Occipital lobe (tissue), 2 donors: ENCODE data around the gene SUSD5. TPM values are rescaled to one million over a fixed set of nuclear protein-coding genes. Genes with fewer than 3 reads are reported as not detected.
"Not testable (repeated sequence)": the region's sequence is repeated elsewhere in the genome, so short reads cannot be mapped to it uniquely, and the experiment has no call there.

Experiments used
- DNase-seq: peaks from one replicate; lab custom pipeline; 2025; lab: John Stamatoyannopoulos, UW
- total RNA-seq: library from RNA; depleted of rRNA; stranded (reverse); fragments of >200 nt; gene quantifications from one replicate; pipeline ENCODE4 v1.2.3, GENCODE V29; 2014

Gene SUSD5
- total RNA-seq, 1 donor from 2014 or later, result 3.0 TPM

DNA sequence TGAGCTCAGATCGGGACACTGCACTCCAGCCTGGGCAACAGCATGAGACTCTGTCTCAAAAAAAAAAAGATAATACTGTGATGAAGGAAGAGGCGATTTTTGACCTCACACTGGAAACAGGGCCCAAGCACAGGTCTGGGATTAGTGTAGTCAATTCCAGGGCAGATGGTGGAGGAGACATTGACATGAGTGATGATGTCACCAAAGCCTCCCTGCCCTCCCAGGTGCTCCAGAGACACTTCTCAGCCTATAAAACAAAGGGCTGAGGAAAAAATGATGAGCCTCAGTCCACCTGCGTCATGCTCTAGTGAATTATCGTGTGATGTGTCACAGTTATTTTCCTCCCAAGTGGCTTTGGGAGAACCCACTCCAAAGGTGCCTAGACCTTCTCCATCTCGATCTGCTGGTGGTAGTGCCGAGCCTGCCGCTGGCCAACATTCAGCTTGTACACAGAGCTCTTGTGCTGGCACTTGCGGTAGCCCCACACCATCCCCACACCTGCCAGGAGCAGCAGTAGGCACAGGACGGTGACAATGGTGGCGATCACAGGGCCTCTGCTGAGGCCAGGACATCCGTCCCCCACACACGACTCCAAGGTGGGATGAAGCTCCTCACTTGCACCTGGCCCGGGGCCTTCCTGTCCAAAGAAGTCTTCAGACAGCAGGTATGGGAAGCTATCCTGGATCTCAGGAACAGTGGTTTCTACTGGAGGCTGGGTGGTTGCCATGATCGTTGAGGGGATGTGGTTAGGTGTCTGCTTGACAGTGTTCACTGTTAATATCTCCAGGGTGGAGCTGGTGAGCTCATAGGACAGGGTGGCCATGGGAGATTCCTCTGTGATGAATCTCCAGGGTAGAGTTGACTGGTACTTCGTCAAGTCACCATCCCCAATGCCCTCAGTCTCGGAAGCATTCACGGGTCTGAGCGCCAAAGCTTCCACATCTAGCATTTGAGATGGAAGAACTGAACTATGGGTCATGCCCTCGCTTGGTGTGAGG lies 65.9 kb downstream of the SUSD5 start:
- no peak for DNase-seq

DNA sequence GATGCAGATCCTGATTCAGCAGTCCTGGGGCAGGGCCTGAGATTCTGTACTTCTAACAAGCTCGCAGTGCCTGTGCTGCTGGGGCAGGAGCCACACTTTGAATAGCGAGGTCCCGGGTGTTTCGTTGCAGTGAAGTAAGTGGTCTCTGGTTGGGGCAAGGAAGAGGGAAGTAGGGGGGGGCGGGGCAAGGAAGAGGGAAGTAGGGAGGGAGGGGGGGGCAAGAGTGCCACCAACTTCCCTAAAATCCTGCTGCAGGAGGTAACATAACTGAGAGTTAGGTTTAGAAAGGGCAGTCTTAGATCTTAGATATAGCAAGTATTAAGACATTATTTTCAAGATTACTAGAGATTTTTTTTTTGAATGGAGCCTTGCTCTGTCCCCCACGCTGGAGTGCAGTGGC lies 69.3 kb downstream of the SUSD5 start:
- no peak for DNase-seq

DNA sequence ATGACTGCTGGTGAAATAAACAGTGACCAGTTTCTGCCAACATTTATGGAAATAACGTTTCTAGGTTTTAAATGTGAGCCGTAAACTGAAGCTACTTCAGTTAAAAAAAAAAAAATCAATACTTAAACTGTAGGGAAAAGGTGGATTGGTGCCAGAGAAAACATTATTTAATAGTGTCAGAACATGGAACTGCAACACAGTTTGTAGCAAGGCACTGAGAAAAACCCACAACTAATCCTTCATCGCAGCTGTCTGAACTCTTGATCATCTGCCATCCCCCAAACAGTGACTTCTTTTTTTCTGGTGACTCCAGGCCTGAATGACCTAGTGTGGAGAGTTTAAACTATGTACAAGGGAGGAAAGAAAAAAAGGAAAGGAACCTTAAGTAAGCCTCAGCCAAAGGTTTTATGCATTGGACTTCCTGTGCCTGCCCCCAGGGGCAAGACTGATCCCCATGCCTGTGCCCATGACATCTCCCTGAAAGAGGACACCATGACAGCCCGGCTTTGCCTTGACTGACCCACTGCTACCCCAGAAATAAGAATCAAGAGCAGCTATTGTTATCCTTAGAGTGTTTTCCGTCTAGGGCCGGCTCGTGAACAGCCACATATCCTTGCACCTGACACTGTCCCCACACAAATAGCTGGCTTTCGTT lies 71.7 kb downstream of the SUSD5 start:
- no peak for DNase-seq

DNA sequence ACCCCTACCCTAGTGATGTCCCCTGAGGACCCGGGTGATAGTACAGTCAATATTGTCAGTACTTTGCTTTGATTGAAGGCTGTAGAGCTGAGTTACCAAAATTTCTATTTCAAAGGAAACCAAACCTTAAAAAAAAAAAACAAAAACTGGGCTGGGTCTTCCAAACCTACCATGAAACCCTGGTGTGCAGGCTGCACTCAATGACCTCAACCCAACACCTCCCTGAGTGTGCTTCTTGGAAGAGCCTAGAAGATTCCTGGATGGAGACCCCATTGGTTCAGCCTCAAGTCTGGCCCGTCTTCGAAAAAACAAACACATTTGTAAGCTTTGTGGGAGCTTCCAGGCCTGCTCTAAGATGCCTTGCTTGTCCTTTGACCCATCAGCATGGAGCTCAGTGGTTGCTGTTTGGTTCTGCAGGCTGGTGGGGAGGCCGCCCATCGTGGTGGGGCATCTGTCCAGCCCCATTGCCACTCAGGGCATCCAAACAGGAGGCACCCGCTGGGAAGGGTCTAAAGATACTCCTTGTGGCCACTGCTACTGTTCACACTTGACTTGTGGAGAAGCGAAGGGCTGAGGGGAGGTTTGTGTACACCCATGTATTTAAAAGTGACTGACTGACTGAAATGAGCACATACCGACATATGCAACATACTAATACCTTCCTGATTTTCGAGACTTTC lies 72.6 kb downstream of the SUSD5 start:
- no peak for DNase-seq

DNA sequence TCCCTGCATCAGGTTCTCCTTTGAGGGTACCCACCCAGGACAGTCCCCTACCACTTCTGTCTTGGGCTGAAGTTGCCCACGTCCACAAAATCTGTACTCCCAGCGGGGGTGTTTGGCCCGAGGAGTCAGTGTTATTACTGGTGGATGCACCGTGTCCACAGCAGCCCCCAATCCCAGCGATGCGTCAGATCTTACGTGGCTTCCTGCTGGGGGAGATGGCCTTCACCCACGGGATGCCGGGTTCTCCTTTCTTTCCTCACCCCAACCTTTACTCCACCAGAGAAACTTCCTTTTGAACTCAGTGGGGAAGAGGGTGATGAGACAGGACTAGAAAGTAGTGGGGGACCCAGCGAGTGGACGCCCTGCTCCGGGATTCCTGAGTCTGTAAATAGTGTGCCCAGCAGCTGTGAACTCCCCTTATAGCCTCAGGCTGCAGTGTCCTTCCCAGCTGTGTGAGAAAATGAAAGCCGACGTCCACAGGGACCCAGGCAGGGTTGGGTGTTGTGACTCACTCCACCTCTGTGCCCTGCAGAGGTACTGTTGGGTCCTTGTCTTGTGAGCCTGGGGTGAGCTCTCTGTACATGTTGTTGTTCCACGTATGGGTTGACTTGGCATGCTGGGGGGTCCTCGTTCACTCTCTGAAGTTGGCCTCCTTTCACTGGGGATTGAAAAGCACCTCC lies 73.2 kb downstream of the SUSD5 start:
- DNase-seq, result no peak

DNA sequence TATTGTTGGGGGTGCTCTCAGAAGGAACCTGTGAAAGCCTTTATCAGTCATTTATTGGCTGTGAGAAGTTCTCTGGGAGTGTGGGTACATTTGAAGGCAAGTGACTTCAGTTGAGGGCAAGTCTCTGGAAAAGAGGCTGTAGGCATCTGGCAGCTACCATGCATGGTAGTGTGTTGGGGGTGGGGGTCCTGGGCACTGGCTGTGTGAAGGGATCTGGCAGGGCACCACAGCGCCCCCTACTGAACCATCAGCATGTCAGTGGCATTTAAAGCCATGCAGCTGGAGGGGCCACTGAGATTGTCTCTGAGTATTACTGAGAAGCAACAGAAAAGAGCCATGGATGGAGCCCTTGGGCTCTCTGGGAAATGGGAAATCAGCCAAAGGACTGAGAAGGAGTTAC lies 74.2 kb downstream of the SUSD5 start:
- DNase-seq, result no peak

DNA sequence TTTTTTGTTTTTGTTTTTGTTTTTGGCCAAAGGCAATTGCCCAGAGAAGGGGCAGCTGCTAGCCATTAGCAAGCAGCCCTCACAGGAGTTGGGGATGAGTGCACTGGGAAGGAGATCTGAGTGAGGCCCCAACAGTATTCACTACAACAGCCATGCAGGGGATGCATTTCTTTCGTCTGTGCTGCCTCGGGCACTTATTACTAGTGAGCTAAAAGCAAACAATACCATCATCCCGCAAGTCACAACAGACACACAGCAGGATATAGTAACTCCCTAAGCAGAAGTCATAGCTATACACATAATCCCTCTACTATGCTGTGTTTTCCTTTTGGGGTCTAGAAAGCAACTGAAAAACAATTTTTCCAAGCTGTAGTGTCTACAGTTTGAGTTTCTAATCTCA lies 77.6 kb downstream of the SUSD5 start:
- DNase-seq, result no peak

DNA sequence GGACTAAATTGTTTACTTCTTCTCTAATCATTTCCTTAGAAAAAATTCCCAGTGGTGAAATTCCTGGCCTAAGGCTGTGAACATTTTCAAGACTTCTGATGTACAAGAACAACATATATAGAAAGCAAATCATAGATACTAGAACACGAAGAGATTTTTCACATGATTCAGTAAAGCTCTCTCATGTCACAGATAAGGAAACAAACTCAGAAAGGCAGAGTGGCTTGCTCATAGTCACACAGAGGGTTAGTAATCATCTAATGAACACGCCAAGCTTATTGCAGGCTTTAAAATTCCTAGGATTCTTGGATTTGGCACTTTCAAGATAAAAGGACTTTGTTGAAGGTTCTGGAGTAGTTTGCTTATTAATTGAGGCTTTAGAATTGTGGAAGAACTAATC lies 78.6 kb downstream of the SUSD5 start:
- DNase-seq, result no peak

DNA sequence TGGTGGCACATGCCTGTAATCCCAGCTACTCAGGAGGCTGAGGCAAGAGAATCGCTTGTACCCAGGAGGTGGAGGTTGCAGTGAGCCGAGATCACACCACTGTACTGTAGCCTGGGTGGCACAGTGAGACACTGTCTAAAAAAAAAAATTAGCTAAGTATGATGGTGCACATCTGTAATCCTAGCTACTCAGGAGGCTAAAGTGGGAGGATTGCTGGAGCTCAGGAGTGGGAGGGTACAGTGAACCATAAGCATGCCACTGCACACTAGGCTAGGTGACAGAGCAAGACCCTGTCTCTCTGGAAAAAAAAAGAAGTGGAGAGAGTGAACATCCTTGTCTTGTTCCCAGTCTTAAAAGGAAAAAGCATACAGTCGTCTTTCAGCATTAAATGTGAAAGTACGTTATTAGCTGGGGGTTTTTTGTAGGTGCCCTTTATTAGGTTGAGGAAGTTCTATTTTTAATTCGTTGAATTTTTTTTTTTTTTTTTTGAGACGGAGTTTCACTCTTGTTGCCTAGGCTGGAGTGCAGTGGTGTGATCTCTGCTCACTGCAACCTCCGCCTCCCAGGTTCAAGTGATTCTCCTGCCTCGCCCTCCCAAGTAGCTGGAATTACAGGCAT lies 79.5 kb downstream of the SUSD5 start:
- DNase-seq, result not testable (repeated sequence)

DNA sequence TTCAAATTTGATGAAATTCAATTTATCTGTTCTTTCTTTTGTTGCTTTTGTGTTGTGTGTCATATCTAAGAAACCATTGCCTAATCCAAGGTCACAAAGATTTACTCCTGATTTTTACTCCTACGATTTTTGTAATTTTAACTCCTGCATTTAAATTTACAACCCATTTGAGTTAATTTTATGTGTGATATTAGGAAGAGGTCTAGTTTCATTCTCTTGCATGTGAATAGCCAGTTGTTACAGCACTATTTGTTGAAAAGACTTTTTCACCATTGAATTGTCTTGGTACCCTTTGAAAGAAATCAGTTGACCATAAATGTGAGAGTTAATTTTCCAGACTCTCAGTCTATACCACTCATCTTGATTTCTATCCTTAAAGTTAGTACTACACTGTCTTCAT lies 80.9 kb downstream of the SUSD5 start:
- no peak for DNase-seq

DNA sequence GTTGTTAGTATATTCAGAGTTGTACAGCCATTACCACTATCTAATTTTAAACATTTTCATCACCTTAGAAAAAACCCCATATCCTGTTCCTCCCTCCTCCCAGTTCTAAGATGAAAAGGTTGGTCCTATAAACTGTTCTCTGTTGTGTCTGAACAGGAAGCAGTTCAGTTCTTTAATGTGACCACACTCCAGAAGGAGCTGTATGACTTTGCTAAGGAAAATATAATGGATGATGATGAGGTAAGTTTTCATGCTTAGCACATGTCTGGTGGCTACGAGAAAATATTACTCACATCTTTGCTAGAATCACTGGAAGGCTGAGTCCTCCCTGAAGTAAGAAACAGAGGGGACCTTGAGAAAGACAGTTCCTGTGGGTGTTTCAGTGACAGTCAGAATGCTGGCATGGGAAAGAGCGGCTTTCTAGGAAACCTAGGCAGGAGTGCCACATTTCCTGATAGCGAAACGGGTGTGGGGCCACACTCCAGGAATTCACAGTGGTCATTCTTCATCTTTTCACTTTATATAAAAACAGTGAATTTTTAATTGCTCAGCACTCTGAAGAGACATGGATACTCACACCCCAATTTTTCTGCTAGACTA lies 84.5 kb downstream of the SUSD5 start:
- no peak for DNase-seq

DNA sequence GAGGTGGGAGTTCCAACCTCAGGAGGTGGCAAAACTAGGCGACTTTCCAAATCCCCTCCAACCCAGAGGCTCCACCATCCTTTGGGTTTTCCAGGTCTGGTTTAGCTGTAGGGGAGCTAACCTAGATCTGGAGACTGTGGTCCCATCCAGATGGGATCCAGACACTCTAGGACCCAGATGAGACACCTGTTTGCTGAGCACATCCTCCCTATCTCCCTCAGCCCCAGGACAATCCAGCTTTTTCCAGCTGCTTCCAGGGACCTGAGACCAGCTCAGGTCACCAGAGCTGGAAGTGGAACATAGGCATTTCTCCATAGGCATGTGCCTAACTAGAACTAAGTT lies 86.6 kb downstream of the SUSD5 start:
- no peak for DNase-seq

DNA sequence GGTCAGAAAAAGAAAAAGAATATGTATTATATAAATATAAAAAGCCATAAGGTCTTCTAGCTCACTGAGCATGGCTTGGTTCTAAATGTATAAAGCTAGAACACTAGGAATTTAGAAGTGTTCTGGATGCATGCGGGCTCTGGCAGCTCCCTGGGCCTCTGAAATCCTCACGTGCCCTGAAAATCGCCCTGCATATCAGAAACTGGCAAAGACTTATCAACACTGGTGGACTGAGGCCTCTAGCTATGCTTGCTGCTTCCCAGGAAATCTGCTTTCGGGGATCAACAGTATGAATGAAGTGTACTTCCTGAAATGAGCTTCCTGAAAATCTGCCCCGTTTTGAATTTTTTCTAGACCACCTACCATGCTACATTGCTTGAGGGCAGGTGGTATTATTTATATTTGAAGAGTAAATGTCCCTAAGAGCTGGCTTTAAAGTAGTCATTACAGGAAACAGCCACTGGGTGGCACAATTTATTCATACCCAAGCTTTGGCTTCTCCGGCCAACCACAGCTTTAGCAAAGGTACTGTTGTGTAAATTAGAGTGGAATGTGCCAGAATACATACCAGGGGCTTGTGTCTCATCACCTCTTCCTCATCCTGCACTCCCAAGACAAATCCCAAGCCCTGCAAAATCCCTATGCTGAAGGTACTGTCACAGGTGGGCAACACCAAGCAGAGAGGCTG lies 87.1 kb downstream of the SUSD5 start:
- peak; percentile 24 for DNase-seq

DNA sequence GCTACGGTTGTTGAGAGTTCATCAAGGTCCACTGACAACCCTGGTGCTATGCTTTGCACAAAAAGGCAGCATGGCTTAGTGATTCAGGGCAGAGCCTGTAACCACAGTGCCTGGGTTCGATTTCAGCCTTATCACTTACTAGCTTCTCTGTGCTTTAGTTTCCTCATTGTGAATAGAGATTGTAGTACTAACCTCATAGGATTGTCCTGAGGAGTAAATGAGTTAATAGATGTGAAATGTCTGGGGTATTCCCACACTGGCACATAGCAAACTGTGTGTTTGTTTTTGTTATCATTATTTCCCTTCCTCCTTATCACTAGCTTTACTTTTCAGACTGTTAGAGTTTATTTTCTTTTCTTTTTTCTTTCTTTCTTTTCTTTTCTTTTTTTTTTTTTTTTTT lies 88.5 kb downstream of the SUSD5 start:
- DNase-seq, result no peak

DNA sequence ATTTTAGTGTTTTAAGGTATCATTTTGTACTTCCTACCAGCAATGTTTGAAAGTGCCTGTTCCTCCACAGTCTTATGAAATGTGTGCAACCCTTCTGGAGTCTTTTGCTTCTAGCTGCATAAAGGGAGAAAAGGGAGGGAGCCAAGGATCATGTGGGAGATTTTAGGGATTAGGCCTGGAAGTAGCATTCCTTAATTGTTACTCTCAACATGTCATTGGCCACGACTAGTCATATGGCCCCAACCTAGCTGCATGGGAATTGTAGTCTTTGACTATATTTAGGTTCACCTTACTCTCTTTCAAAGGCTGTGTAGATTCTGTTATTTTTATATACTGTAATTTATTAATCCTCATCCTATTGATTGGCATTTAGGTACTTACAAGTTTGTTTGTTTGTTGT lies 89.9 kb downstream of the SUSD5 start:
- DNase-seq, result no peak

DNA sequence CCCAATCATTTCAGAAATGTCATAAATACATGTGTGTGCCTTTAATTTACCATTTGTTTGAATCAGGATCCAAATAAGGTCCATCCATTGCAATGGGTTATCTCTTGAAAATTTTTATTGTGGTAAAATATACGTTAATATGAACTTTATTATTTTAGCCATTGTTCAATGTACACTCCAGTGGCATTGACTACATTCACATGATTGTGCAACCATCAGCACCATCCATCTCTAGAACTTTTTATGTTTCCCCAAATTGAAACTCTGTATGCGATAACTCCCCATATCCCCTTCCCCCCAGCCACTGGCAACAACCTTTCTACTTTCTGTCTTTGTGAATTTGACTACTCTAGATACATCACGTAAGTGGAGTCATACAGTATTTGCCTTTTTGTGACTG lies 92.8 kb downstream of the SUSD5 start:
- DNase-seq, result no peak

DNA sequence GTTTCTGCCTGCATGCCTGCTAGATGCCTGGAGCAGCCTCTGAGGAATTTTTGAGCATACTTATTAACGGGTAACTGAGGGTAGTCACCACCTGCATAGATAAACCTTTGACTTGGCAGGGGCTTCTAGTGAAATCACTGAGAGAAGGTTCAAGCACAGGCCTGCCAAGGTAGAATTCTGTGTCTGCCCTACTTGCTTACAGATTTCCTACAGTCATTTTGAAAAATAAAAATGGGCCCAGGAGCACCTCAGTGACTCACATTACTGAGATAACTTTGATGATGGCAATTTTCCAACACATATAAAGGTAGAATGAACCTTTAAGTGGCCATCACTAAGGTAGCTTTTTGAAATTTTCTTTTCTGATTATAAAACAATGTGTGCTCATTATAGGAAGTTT lies 94.0 kb downstream of the SUSD5 start:
- DNase-seq, result no peak

DNA sequence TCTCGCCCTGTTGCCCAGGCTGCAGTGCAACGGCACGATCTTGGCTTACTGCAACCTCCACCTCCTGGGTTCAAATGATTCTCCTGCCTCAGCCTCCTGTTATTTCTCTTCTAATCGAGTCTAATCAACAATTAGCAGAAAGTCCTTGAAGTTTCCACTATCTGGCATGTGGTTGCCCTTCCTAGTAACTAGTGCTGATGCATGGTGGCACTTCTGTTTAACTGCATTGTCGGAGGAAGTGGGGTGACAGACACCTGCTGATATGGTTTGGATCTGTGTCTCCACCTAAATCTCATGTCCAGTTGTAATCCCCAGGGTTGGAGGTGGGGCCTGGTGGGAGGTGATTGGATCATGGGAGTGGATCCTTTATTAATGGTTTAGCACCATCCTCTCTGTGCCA lies 95.6 kb downstream of the SUSD5 start:
- DNase-seq, result no peak

DNA sequence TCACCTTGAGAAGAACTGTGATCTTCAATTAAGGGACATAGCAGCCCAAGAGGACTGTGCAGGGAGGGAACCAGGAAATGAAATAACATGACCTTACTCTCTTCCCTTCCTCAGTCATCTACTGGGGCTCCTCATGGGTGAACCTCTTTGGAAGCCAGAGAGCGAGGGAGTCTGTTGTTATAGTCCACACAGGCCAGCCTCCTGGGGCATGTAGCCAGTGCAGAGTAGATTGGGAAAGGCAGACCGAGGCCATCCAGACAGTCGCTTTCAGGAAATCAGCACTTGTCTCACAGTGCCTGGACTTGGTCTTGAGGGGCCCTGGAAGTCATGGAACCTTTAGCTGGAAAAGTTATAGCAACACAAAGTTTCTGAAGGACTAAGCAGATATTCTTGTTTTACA lies 98.7 kb downstream of the SUSD5 start:
- no peak for DNase-seq

DNA sequence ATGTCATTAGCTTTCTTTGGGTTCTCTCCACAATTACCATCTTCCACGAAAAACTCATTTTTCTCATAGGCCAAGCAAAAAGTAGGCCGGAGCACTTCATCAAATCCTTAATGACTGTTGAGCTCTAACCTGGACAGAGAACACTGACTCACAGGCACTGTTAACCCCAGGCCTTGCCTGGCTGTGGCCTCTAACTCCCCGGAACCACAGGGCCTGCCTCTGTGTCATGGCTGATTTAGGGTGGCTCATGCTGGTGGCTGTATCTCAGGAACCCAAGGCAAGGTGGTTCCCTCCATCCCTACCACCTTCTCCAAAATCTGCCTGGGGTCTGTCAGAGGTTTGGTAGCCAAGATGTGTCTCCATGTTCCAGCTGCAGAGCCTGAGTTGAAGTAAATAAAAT lies 101.1 kb downstream of the SUSD5 start:
- no peak for DNase-seq
